K562 (cell line): ENCODE measurements around the gene AP2A2. TPM values are rescaled to one million over a fixed set of nuclear protein-coding genes. Genes with fewer than 3 reads are reported as not detected.

Experiments used
- RAD21 ChIP-seq, 2 experiments: fragments of 250-450 bp in 1 of 2; fragments of 450-650 bp in 1 of 2; sonication (Bioruptor Pico) in 1 of 2; formaldehyde crosslinking in 1 of 2; IDR thresholded peaks in 1 of 2; conservative IDR thresholded peaks in 1 of 2; 2 replicates each; pipeline versions ENCODE4 v1.4.0 to v1.8.0; 2020 to 2022; ENCODE audit warnings: mild to moderate bottlenecking in 2 of 2, moderate library complexity in 1 of 2
- ZNF121 ChIP-seq: sonication (generic); formaldehyde crosslinking; conservative IDR thresholded peaks from 2 replicates; pipeline ENCODE4 v1.8.0; 2022; ENCODE audit warnings: missing genetic modification reagents
- polyA plus RNA-seq, 8 experiments: library from polyadenylated mRNA; depleted of rRNA in 4 of 8; stranded (reverse) in 5 of 8; unstranded in 3 of 8; fragments of >200 nt; fragmentation: Nextera tagmentation in 2 of 8; fragmentation: Illumina TruSeq in 1 of 8; extraction: Ambion mirVana in 2 of 8; extraction: Trizol in 1 of 8; gene quantifications; 2 replicates each; pipeline versions ENCODE4 v1.2.1 to v1.2.3, GENCODE V29; 2011 to 2014; ENCODE audit warnings: inconsistent platforms in 1 of 8, missing spikeins in 1 of 8
- total RNA-seq, 7 experiments: library from RNA; depleted of rRNA in 6 of 7; stranded (reverse); fragments of >200 nt in 6 of 7; fragmentation: Illumina TruSeq in 2 of 7; extraction: Trizol in 2 of 7; gene quantifications; 2 replicates each; pipeline versions ENCODE4 v1.2.1 to v1.2.3, GENCODE V29; 2011 to 2021; ENCODE audit warnings: low replicate concordance in 1 of 7
- TF ChIP-seq, protein P1 (sequence below), 2 experiments: fragments of 150-350 bp in 1 of 2; IDR thresholded peaks; 2 replicates each; pipeline ENCODE4 v1.6.1; 2012 to 2016; ENCODE audit warnings: low read depth in 2 of 2, low read length in 2 of 2, mild to moderate bottlenecking in 1 of 2, moderate library complexity in 1 of 2
- TF ChIP-seq, protein P2 (sequence below), 2 experiments: fragments of 450-650 bp; IDR thresholded peaks; 2 replicates each; pipeline ENCODE4 v1.6.1; 2016; ENCODE audit warnings: mild to moderate bottlenecking in 2 of 2, borderline replicate concordance in 1 of 2, low read depth in 1 of 2, moderate library complexity in 1 of 2
- TF ChIP-seq, protein P3 (sequence below): sonication (generic); formaldehyde crosslinking; IDR thresholded peaks from 2 replicates; pipeline ENCODE4 v1.8.0; 2022; ENCODE audit warnings: mild to moderate bottlenecking, missing genetic modification reagents

AP2A2 gene
- total and polyA plus RNA-seq, 9 of the 15 experiments (the other 6 are each of a cell fraction or from before 2014, with no cell fraction given) = 0.69 to 41.7 (median 15.2) TPM

DNA sequence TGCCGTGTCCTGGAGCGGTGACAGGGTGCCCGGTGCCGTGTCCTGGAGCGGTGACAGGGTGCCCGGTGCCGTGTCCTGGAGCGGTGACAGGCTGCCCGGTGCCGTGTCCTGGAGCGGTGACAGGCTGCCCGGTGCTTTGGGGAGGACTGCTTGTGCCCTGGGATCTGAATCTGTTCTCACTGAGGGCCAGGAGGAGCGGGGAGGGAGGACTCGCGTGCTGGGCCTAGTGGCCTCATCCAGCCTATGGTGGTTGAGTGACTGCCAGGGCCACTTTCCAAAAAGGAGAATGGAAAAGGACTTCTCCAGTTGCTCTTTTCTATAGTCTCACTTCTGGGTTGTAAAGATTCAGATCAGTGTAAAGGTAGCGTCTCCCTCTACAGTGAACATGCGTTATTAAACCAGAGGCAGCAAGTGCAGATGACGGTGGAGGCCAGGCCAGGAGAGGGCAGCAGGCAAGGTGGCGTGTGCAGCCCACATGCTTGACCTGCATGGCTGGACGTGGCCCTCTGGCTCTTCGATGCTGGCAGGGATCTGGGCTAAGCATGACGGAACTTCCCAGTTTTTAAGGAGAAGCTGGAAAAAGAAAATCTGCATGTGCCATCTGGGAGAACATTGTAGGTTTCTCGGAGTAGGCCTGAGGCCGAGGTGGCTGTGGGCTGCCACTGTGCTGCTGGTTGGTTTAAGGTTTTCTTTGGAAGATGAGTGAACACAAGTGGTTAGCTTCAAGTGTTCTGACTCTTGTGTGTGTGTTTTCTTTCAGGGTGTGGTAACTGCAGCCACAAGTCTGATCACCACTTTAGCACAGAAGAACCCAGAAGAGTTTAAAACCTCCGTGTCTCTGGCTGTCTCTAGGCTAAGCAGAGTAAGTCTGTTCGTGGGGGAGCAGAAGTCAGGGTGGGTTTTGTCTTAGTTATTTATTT, 55.0 kb downstream of the AP2A2 start (continued):
- TF ChIP-seq, protein P1, sequence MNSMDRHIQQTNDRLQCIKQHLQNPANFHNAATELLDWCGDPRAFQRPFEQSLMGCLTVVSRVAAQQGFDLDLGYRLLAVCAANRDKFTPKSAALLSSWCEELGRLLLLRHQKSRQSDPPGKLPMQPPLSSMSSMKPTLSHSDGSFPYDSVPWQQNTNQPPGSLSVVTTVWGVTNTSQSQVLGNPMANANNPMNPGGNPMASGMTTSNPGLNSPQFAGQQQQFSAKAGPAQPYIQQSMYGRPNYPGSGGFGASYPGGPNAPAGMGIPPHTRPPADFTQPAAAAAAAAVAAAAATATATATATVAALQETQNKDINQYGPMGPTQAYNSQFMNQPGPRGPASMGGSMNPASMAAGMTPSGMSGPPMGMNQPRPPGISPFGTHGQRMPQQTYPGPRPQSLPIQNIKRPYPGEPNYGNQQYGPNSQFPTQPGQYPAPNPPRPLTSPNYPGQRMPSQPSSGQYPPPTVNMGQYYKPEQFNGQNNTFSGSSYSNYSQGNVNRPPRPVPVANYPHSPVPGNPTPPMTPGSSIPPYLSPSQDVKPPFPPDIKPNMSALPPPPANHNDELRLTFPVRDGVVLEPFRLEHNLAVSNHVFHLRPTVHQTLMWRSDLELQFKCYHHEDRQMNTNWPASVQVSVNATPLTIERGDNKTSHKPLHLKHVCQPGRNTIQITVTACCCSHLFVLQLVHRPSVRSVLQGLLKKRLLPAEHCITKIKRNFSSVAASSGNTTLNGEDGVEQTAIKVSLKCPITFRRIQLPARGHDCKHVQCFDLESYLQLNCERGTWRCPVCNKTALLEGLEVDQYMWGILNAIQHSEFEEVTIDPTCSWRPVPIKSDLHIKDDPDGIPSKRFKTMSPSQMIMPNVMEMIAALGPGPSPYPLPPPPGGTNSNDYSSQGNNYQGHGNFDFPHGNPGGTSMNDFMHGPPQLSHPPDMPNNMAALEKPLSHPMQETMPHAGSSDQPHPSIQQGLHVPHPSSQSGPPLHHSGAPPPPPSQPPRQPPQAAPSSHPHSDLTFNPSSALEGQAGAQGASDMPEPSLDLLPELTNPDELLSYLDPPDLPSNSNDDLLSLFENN (IDR thresholded peaks at IDR 0.05; ENCODE audit: low read depth in 2 of 2, low read length in 2 of 2) = no peak
- TF ChIP-seq, protein P2, sequence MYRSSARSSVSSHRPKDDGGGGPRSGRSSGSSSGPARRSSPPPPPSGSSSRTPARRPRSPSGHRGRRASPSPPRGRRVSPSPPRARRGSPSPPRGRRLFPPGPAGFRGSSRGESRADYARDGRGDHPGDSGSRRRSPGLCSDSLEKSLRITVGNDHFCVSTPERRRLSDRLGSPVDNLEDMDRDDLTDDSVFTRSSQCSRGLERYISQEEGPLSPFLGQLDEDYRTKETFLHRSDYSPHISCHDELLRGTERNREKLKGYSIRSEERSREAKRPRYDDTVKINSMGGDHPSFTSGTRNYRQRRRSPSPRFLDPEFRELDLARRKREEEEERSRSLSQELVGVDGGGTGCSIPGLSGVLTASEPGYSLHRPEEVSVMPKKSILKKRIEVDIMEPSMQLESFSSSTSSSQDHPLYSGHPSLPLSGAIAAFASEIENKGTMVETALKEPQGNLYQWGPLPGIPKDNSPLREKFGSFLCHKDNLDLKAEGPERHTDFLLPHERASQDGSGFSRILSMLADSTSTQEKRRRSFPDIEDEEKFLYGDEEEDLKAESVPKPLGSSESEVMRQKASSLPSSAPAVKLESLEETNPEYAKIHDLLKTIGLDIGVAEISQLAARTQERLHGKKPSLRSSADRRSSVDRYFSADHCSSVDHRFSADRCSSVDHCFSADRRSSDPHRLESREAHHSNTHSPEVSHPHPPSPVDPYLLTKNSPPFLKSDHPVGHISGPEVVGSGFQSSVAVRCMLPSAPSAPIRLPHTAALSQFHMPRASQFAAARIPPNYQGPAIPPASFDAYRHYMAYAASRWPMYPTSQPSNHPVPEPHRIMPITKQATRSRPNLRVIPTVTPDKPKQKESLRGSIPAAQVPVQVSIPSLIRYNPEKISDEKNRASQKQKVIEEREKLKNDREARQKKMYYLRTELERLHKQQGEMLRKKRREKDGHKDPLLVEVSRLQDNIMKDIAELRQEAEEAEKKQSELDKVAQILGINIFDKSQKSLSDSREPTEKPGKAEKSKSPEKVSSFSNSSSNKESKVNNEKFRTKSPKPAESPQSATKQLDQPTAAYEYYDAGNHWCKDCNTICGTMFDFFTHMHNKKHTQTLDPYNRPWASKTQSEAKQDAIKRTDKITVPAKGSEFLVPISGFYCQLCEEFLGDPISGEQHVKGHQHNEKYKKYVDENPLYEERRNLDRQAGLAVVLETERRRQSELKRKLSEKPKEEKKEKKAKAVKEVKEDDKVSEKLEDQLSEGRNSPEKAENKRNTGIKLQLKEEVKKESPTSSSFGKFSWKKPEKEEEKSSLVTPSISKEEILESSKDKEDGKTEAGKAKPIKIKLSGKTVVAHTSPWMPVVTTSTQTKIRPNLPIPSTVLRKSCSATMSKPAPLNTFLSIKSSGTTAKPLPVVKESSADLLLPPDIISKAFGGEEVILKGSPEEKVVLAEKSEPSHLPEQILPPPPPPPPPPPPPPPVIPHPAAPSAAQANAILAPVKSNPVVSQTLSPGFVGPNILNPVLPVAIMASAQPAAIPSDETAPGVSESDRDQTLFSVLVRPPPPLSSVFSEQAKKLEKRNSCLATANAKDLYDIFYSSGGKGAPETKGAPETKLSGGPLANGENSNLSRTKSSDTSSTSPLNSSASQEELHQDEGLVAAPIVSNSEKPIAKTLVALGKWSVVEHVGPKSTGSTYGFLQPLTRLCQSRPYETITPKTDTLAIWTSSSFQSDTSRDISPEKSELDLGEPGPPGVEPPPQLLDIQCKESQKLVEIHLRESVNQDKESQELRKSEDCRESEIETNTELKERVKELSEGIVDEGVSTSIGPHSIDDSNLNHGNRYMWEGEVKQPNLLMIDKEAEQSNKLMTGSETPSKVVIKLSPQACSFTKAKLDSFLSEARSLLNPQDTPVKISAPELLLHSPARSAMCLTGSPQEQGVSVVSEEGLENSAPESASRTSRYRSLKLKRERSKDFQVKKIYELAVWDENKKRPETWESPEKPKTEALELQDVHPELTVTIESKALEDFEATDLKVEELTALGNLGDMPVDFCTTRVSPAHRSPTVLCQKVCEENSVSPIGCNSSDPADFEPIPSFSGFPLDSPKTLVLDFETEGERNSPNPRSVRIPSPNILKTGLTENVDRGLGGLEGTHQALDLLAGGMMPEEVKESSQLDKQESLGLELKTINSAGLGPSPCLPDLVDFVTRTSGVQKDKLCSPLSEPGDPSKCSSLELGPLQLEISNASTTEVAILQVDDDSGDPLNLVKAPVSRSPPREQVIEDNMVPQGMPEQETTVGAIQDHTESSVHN (IDR thresholded peaks at IDR 0.05; ENCODE audit: borderline replicate concordance in 1 of 2, low read depth in 1 of 2) = no peak
- TF ChIP-seq, protein P3, sequence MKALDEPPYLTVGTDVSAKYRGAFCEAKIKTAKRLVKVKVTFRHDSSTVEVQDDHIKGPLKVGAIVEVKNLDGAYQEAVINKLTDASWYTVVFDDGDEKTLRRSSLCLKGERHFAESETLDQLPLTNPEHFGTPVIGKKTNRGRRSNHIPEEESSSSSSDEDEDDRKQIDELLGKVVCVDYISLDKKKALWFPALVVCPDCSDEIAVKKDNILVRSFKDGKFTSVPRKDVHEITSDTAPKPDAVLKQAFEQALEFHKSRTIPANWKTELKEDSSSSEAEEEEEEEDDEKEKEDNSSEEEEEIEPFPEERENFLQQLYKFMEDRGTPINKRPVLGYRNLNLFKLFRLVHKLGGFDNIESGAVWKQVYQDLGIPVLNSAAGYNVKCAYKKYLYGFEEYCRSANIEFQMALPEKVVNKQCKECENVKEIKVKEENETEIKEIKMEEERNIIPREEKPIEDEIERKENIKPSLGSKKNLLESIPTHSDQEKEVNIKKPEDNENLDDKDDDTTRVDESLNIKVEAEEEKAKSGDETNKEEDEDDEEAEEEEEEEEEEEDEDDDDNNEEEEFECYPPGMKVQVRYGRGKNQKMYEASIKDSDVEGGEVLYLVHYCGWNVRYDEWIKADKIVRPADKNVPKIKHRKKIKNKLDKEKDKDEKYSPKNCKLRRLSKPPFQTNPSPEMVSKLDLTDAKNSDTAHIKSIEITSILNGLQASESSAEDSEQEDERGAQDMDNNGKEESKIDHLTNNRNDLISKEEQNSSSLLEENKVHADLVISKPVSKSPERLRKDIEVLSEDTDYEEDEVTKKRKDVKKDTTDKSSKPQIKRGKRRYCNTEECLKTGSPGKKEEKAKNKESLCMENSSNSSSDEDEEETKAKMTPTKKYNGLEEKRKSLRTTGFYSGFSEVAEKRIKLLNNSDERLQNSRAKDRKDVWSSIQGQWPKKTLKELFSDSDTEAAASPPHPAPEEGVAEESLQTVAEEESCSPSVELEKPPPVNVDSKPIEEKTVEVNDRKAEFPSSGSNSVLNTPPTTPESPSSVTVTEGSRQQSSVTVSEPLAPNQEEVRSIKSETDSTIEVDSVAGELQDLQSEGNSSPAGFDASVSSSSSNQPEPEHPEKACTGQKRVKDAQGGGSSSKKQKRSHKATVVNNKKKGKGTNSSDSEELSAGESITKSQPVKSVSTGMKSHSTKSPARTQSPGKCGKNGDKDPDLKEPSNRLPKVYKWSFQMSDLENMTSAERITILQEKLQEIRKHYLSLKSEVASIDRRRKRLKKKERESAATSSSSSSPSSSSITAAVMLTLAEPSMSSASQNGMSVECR (CRISPR knock-in tag) = no peak
- 0 out of 4 replicates have a peak, but pooled peaks of 1 of the 2 experiments have one; percentile 15 for TF ChIP-seq RAD21 (CRISPR knock-in tag; conservative IDR thresholded peaks at IDR 0.05 in 1 of 2, IDR thresholded peaks at IDR 0.05 in 1 of 2)
- no peak for TF ChIP-seq ZNF121
